ENCODE measurements around the gene PRR3. TPM values are rescaled to one million over a fixed set of nuclear protein-coding genes. Genes with fewer than 3 reads are reported as not detected.
A peak's percentile ranks its signal among the peaks of the same experiment; 100 is the strongest.

Gene PRR3
- total and polyA plus RNA-seq, 9 of the 15 experiments (the other 6 are each of a cell fraction or from before 2014, with no cell fraction given): 23.5 to 59.6 (median 28.8) TPM

DNA sequence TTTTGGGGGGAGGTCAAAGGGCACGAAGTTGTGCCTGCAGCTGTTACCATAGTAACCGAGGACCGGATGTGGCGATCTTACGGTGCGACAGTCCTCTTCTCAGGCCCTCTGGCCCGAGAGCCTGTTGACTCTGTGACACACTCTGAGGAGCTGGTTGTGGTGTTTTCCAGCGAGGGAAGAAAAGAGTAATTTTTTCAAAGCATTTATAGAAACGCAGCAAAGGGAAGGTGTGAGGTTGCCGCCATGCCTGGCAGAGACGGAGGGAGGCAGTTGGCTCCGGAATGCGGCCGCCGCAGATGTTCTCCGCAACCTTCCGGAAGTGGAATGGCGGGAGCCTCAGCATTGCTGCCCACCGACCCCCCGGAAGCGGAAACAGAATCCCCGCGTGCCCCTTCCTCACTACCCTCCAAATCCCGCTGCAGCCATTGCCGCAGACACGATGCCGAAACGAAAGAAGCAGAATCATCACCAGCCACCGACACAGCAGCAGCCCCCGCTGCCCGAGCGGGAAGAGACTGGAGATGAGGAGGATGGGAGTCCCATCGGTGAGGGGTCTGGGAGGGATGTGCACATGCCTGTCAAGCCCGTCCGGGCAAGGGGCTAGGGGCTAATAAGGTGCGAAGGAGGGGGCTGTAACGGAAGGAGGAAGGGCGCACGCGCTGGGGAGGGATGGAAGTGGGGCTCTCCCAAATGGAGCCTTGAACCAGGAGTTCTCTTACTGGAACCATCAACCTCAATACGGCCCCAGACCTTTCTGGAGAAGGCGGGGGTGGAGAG is at the start of gene PRR3 (continued):
- TF ChIP-seq, protein P1, sequence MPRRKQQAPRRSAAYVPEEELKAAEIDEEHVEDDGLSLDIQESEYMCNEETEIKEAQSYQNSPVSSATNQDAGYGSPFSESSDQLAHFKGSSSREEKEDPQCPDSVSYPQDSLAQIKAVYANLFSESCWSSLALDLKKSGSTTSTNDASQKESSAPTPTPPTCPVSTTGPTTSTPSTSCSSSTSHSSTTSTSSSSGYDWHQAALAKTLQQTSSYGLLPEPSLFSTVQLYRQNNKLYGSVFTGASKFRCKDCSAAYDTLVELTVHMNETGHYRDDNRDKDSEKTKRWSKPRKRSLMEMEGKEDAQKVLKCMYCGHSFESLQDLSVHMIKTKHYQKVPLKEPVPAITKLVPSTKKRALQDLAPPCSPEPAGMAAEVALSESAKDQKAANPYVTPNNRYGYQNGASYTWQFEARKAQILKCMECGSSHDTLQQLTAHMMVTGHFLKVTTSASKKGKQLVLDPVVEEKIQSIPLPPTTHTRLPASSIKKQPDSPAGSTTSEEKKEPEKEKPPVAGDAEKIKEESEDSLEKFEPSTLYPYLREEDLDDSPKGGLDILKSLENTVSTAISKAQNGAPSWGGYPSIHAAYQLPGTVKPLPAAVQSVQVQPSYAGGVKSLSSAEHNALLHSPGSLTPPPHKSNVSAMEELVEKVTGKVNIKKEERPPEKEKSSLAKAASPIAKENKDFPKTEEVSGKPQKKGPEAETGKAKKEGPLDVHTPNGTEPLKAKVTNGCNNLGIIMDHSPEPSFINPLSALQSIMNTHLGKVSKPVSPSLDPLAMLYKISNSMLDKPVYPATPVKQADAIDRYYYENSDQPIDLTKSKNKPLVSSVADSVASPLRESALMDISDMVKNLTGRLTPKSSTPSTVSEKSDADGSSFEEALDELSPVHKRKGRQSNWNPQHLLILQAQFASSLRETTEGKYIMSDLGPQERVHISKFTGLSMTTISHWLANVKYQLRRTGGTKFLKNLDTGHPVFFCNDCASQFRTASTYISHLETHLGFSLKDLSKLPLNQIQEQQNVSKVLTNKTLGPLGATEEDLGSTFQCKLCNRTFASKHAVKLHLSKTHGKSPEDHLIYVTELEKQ (CRISPR knock-in tag; IDR thresholded peaks at IDR 0.05): no peak
- TF ChIP-seq ELF2 (CRISPR knock-in tag; IDR thresholded peaks at IDR 0.05) (no peak; the same call in none of the 2 replicates), ARHGAP35 (IDR thresholded peaks at IDR 0.05; ENCODE audit: partially characterized antibody) (peak; percentile 44), HNRNPLL (IDR thresholded peaks at IDR 0.05; ENCODE audit: low read depth, low read length, poor library complexity, severe bottlenecking) (peak; percentile 21), RFX1 (IDR thresholded peaks at IDR 0.05) (peak; percentile 100), ZNF696 (CRISPR knock-in tag; conservative IDR thresholded peaks at IDR 0.05) (no peak), CBX3 (IDR thresholded peaks at IDR 0.05; ENCODE audit: borderline replicate concordance in 1 of 2, low read length in 2 of 2) (peak in 1 of 2 experiments; percentile 79; a peak in 1 of 3 replicates), NFIC (IDR thresholded peaks at IDR 0.05) (peak; percentile 61), COPS2 (conservative IDR thresholded peaks at IDR 0.05) (no peak)
- TF ChIP-seq, protein P2, sequence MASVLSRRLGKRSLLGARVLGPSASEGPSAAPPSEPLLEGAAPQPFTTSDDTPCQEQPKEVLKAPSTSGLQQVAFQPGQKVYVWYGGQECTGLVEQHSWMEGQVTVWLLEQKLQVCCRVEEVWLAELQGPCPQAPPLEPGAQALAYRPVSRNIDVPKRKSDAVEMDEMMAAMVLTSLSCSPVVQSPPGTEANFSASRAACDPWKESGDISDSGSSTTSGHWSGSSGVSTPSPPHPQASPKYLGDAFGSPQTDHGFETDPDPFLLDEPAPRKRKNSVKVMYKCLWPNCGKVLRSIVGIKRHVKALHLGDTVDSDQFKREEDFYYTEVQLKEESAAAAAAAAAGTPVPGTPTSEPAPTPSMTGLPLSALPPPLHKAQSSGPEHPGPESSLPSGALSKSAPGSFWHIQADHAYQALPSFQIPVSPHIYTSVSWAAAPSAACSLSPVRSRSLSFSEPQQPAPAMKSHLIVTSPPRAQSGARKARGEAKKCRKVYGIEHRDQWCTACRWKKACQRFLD (CRISPR knock-in tag; IDR thresholded peaks at IDR 0.05): peak; percentile 75
- TF ChIP-seq, protein P3, sequence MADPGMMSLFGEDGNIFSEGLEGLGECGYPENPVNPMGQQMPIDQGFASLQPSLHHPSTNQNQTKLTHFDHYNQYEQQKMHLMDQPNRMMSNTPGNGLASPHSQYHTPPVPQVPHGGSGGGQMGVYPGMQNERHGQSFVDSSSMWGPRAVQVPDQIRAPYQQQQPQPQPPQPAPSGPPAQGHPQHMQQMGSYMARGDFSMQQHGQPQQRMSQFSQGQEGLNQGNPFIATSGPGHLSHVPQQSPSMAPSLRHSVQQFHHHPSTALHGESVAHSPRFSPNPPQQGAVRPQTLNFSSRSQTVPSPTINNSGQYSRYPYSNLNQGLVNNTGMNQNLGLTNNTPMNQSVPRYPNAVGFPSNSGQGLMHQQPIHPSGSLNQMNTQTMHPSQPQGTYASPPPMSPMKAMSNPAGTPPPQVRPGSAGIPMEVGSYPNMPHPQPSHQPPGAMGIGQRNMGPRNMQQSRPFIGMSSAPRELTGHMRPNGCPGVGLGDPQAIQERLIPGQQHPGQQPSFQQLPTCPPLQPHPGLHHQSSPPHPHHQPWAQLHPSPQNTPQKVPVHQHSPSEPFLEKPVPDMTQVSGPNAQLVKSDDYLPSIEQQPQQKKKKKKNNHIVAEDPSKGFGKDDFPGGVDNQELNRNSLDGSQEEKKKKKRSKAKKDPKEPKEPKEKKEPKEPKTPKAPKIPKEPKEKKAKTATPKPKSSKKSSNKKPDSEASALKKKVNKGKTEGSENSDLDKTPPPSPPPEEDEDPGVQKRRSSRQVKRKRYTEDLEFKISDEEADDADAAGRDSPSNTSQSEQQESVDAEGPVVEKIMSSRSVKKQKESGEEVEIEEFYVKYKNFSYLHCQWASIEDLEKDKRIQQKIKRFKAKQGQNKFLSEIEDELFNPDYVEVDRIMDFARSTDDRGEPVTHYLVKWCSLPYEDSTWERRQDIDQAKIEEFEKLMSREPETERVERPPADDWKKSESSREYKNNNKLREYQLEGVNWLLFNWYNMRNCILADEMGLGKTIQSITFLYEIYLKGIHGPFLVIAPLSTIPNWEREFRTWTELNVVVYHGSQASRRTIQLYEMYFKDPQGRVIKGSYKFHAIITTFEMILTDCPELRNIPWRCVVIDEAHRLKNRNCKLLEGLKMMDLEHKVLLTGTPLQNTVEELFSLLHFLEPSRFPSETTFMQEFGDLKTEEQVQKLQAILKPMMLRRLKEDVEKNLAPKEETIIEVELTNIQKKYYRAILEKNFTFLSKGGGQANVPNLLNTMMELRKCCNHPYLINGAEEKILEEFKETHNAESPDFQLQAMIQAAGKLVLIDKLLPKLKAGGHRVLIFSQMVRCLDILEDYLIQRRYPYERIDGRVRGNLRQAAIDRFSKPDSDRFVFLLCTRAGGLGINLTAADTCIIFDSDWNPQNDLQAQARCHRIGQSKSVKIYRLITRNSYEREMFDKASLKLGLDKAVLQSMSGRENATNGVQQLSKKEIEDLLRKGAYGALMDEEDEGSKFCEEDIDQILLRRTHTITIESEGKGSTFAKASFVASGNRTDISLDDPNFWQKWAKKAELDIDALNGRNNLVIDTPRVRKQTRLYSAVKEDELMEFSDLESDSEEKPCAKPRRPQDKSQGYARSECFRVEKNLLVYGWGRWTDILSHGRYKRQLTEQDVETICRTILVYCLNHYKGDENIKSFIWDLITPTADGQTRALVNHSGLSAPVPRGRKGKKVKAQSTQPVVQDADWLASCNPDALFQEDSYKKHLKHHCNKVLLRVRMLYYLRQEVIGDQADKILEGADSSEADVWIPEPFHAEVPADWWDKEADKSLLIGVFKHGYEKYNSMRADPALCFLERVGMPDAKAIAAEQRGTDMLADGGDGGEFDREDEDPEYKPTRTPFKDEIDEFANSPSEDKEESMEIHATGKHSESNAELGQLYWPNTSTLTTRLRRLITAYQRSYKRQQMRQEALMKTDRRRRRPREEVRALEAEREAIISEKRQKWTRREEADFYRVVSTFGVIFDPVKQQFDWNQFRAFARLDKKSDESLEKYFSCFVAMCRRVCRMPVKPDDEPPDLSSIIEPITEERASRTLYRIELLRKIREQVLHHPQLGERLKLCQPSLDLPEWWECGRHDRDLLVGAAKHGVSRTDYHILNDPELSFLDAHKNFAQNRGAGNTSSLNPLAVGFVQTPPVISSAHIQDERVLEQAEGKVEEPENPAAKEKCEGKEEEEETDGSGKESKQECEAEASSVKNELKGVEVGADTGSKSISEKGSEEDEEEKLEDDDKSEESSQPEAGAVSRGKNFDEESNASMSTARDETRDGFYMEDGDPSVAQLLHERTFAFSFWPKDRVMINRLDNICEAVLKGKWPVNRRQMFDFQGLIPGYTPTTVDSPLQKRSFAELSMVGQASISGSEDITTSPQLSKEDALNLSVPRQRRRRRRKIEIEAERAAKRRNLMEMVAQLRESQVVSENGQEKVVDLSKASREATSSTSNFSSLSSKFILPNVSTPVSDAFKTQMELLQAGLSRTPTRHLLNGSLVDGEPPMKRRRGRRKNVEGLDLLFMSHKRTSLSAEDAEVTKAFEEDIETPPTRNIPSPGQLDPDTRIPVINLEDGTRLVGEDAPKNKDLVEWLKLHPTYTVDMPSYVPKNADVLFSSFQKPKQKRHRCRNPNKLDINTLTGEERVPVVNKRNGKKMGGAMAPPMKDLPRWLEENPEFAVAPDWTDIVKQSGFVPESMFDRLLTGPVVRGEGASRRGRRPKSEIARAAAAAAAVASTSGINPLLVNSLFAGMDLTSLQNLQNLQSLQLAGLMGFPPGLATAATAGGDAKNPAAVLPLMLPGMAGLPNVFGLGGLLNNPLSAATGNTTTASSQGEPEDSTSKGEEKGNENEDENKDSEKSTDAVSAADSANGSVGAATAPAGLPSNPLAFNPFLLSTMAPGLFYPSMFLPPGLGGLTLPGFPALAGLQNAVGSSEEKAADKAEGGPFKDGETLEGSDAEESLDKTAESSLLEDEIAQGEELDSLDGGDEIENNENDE (IDR thresholded peaks at IDR 0.05; ENCODE audit: low read depth, low read length): no peak
